Glutamatergic neuron (in vitro differentiated cells): Measurements from ENCODE around the gene PDGFRA. TPM values are rescaled to one million over a fixed set of nuclear protein-coding genes. Genes with fewer than 3 reads are reported as not detected.

Experiments
- DNase-seq: peaks from one replicate; pipeline ENCODE4 v3.0.0; 2022
- H3K27ac Mint-ChIP-seq: one replicate; pipeline ENCODE4 v1.8.0; 2020; ENCODE audit warnings: mild to moderate bottlenecking, mixed read lengths, inconsistent platforms; ENCODE audit not compliant: unreplicated experiment
- H3K27me3 Mint-ChIP-seq: one replicate; pipeline ENCODE4 v1.8.0; 2020; ENCODE audit warnings: mild to moderate bottlenecking, moderate library complexity, mixed read lengths, inconsistent platforms; ENCODE audit not compliant: unreplicated experiment
- H3K36me3 Mint-ChIP-seq: one replicate; pipeline ENCODE4 v1.8.0; 2020; ENCODE audit warnings: mild to moderate bottlenecking, mixed read lengths, inconsistent platforms; ENCODE audit not compliant: unreplicated experiment
- H3K4me1 Mint-ChIP-seq: one replicate; pipeline ENCODE4 v1.8.0; 2020; ENCODE audit warnings: mild to moderate bottlenecking, low read depth, mixed read lengths, inconsistent platforms; ENCODE audit not compliant: unreplicated experiment
- H3K4me3 Mint-ChIP-seq: one replicate; pipeline ENCODE4 v1.8.0; 2020; ENCODE audit warnings: mild to moderate bottlenecking, mixed read lengths, inconsistent platforms; ENCODE audit not compliant: unreplicated experiment
- H3K9me3 Mint-ChIP-seq: one replicate; pipeline ENCODE4 v1.8.0; 2020; ENCODE audit warnings: mild to moderate bottlenecking, moderate library complexity, mixed read lengths, inconsistent platforms; ENCODE audit not compliant: unreplicated experiment
- CTCF ChIP-seq: fragments of 200-600 bp; sonication (generic); IDR thresholded peaks from one replicate; pipeline ENCODE4 v1.5.0; 2021; ENCODE audit not compliant: partially characterized antibody, unreplicated experiment
- total RNA-seq: library from RNA; stranded (reverse); fragmentation: NEBNext Ultra II Directional; extraction: Animal tissue kit (Norgen Biotek cat#: 25700); gene quantifications from one replicate; pipeline ENCODE4 v1.2.1, GENCODE V29; 2021; ENCODE audit not compliant: unreplicated experiment

The PDGFRA gene
- total RNA-seq, 1 donor from 2014 or later = 14.1 TPM

DNA sequence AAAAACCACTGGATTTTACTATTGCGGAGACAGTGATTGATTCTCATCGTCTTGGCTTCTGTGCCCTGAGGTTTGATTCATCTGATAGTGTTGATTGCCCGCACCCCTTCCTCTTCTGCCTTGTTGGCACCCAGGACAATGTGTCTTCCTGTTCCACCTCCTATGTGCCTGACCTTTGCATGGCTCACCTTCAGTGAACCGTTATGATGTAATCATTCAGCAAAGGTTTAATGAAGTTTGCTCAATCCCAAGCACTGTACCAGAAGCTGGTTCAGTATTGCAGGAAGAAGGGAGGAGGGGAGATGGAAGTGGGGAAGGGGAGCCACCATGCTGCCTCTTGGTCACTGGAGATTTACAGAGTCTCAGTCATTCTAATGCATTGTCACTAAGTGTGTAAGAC lies 36.3 kb downstream of the PDGFRA start:
- H3K4me3 Mint-ChIP-seq = no peak overlapping the region
- no peaks in the 10 kb centered on the region for H3K36me3 Mint-ChIP-seq
- no peak for DNase-seq
- H3K4me1 Mint-ChIP-seq = no peaks in the 10 kb centered on the region
- peaks cover 2% of the 10 kb centered on the region for H3K27me3 Mint-ChIP-seq
- H3K27ac Mint-ChIP-seq = no peak overlapping the region
- TF ChIP-seq CTCF = no peak
- H3K9me3 Mint-ChIP-seq = no peaks in the 10 kb centered on the region

GRCh38 chr4:54268151-54268550 lies 39.1 kb downstream of the PDGFRA start:
- no peak overlapping the region for H3K4me3 Mint-ChIP-seq
- H3K27ac Mint-ChIP-seq = no peak overlapping the region
- no peak for TF ChIP-seq CTCF
- peaks cover 2% of the 10 kb centered on the region for H3K27me3 Mint-ChIP-seq
- no peaks in the 10 kb centered on the region for H3K4me1 Mint-ChIP-seq
- DNase-seq = no peak
- H3K9me3 Mint-ChIP-seq = no peaks in the 10 kb centered on the region
- peaks cover 4% of the 10 kb centered on the region for H3K36me3 Mint-ChIP-seq

GRCh38 chr4:54271464-54271863 lies 42.4 kb downstream of the PDGFRA start:
- DNase-seq = no peak
- no peaks in the 10 kb centered on the region for H3K9me3 Mint-ChIP-seq
- no peak overlapping the region for H3K27ac Mint-ChIP-seq
- no peaks in the 10 kb centered on the region for H3K4me1 Mint-ChIP-seq
- no peak overlapping the region for H3K4me3 Mint-ChIP-seq
- peaks cover 2% of the 10 kb centered on the region for H3K27me3 Mint-ChIP-seq
- TF ChIP-seq CTCF = no peak
- peaks cover 4% of the 10 kb centered on the region for H3K36me3 Mint-ChIP-seq

GRCh38 chr4:54272051-54272450 lies 43.0 kb downstream of the PDGFRA start:
- H3K4me3 Mint-ChIP-seq = no peak overlapping the region
- peaks cover 4% of the 10 kb centered on the region for H3K36me3 Mint-ChIP-seq
- no peak overlapping the region for H3K27ac Mint-ChIP-seq
- TF ChIP-seq CTCF = no peak
- peaks cover 1% of the 10 kb centered on the region for H3K4me1 Mint-ChIP-seq
- DNase-seq = no peak
- H3K27me3 Mint-ChIP-seq = peaks cover 3% of the 10 kb centered on the region
- H3K9me3 Mint-ChIP-seq = peaks cover under 1% of the 10 kb centered on the region

DNA sequence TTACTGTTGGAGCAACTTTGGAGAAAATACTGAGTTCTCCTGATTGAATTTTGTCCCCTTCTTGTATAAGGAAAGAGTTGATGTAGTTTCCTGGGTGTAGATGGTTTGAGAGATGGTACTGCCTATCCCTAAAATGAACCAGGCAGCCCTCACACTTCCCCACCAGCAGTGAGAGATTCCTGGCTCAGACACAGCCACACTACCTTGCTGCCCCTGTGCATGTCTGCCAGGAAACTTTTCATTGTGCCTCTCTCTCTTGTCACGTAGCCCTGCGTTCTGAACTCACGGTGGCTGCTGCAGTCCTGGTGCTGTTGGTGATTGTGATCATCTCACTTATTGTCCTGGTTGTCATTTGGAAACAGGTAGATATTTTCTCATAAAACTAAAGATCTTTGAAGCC lies 45.2 kb downstream of the PDGFRA start:
- no peak for DNase-seq
- H3K27ac Mint-ChIP-seq = no peak overlapping the region
- H3K4me3 Mint-ChIP-seq = no peak overlapping the region
- peaks cover 4% of the 10 kb centered on the region for H3K27me3 Mint-ChIP-seq
- peaks cover 4% of the 10 kb centered on the region for H3K36me3 Mint-ChIP-seq
- TF ChIP-seq CTCF = no peak
- H3K9me3 Mint-ChIP-seq = peaks cover 3% of the 10 kb centered on the region
- H3K4me1 Mint-ChIP-seq = peaks cover 15% of the 10 kb centered on the region
